SK-N-SH (cell line): ENCODE results near the gene CHAF1A.

Experiments used
- EP300 ChIP-seq, 2 experiments: IDR thresholded peaks; 2 replicates each; pipeline versions ENCODE4 v1.4.0 to v1.6.1; 2012; ENCODE audit warnings: borderline replicate concordance in 1 of 2, low read depth in 1 of 2, low read length in 1 of 2
- GABPA ChIP-seq: IDR thresholded peaks from 2 replicates; pipeline ENCODE4 v1.4.0; 2012; ENCODE audit warnings: low read depth, mild to moderate bottlenecking
- NFIC ChIP-seq: IDR thresholded peaks from 2 replicates; pipeline ENCODE4 v1.4.0; 2012; ENCODE audit warnings: borderline replicate concordance
- NRF1 ChIP-seq: IDR thresholded peaks from 2 replicates; pipeline ENCODE4 v1.6.1; 2012; ENCODE audit warnings: low read depth, mild to moderate bottlenecking, low read length
- POLR2AphosphoS5 ChIP-seq: IDR thresholded peaks from 2 replicates; pipeline ENCODE4 v1.6.1; 2012; ENCODE audit warnings: low read depth, low read length
- SIN3A ChIP-seq: IDR thresholded peaks from 2 replicates; pipeline ENCODE4 v1.6.1; 2012; ENCODE audit warnings: low read depth, mild to moderate bottlenecking, low read length, moderate library complexity, borderline replicate concordance
- TAF1 ChIP-seq: IDR thresholded peaks from 2 replicates; pipeline ENCODE4 v1.6.1; 2012; ENCODE audit warnings: low read depth, mild to moderate bottlenecking, low read length, moderate library complexity, borderline replicate concordance
- YY1 ChIP-seq: IDR thresholded peaks from 2 replicates; pipeline ENCODE4 v1.4.0; 2012; ENCODE audit warnings: low read depth, mild to moderate bottlenecking
- TF ChIP-seq, protein P1 (sequence below): fragments of 200-600 bp; sonication (generic); IDR thresholded peaks from 2 replicates; pipeline ENCODE4 v1.6.1; 2017; ENCODE audit warnings: antibody characterized with exemption, mild to moderate bottlenecking, moderate library complexity

DNA sequence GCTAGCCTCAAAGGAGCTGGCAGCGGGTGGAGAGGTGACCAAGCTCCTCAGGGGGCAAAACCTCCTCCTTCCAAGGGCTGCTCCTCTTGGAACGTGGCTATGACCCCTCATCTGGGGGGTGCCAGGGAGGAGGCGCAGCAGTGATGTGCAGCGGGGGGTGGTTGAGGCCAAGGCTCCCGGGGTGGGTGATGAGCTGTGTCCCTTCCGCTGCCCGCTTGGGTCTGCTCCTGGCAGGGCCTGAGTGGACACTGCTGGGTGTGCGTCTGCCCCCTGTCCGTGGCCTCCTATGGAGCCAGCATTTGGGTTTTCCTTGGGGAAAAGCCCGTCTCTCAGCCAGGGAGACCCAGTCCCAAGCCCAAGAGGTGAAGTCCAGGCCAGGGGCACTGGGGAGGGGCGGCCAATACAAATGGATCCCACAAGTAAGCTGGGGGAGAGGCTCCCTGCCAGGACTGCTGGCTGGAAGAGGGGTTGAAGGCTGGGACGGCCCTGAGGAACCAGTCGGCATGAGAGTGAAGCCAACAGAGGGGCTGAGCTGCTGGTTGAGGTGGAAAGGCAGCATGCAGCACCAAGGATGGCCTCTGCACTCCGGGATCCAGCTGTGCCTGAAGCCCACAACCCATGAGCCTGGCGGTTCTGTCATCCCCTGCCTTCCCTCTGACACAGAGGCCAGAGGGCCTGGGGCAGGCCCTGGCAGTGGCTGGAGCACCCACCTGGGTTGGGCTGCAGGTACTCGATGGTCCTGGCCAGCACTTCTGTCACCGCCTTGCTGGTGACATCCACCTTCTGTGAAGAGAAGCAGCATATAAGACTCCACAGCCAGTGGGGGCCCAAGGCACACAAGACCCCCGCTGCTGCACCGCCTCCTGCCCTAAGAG, 36.4 kb upstream of the CHAF1A start:
- TF ChIP-seq, protein P1, sequence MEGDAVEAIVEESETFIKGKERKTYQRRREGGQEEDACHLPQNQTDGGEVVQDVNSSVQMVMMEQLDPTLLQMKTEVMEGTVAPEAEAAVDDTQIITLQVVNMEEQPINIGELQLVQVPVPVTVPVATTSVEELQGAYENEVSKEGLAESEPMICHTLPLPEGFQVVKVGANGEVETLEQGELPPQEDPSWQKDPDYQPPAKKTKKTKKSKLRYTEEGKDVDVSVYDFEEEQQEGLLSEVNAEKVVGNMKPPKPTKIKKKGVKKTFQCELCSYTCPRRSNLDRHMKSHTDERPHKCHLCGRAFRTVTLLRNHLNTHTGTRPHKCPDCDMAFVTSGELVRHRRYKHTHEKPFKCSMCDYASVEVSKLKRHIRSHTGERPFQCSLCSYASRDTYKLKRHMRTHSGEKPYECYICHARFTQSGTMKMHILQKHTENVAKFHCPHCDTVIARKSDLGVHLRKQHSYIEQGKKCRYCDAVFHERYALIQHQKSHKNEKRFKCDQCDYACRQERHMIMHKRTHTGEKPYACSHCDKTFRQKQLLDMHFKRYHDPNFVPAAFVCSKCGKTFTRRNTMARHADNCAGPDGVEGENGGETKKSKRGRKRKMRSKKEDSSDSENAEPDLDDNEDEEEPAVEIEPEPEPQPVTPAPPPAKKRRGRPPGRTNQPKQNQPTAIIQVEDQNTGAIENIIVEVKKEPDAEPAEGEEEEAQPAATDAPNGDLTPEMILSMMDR: no peak
- TF ChIP-seq GABPA (no peak), EP300 (IDR thresholded peaks at IDR 0.05; ENCODE audit: borderline replicate concordance in 1 of 2, low read depth in 1 of 2, low read length in 1 of 2) (no peak), NRF1 (no peak), NFIC (no peak), YY1 (no peak), TAF1 (no peak), POLR2AphosphoS5 (0 out of 2 replicates have a peak, but pooled peaks have one; percentile 0), SIN3A (no peak)
